Activated CD8-positive, alpha-beta memory T cell treated with anti-CD3 and anti-CD28 coated beads, Interleukin-2, amount 50 U/mL, for 1 hour (primary cell): ENCODE results near the gene RCCD1.
"Not testable (repeated sequence)": the region's sequence is repeated elsewhere in the genome, so short reads cannot be mapped to it uniquely, and the experiment has no call there.

Experiments used
- DNase-seq: peaks from one replicate; pipeline ENCODE4 v3.0.0-alpha.2; 2020; ENCODE audit errors: extremely low read depth

Gene RCCD1

GRCh38 chr15:90918034-90918788 is 36.5 kb upstream of the RCCD1 start:
- DNase-seq = no peak

- DNase-seq = no peak
Measured at GRCh38 chr15:90918835-90919234, 35.8 kb upstream of the RCCD1 start.

- no peak for DNase-seq
Measured at GRCh38 chr15:90921887-90922286, 32.8 kb upstream of the RCCD1 start.

GRCh38 chr15:90922712-90923322 is 31.9 kb upstream of the RCCD1 start:
- DNase-seq = not testable (repeated sequence)

DNA sequence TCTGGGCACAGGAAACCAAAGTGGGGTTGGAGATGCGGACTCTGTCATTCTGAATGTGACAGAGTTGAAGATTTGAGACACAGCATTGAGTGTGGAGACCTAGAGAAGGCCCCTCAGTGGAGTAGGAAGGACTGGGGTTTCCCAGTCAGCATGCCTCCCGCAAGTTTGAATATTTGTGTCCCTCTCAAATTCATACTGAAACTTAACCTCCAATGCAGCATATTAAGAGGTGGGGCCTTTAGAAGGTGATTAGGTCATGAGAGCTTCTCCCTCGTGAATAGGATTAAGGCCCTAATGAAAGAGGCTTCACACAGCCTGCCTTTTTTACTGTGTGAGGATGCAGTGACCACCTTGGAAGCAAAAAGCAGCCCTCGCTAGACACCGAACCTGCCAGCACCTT is 30.3 kb upstream of the RCCD1 start:
- DNase-seq = no peak

DNA sequence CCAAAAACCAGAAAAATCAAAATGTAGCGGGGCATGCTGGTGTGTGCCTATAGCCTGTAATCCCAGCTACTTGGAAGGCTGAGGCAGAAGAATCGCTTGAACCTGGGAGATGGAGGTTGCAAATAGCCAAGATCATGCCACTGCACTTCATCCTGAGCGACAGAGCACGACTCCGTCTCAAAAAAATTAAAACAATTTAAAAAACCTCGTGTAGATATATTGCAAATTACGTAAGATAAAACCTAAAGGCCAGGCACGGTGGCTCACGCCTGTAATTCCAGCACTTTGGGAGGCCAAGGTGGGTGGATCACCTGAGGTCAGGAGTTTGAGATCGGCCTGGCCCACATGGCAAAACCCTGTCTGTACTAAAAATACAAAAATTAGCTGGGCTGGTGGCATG is 27.9 kb upstream of the RCCD1 start:
- not testable (repeated sequence) for DNase-seq

DNA sequence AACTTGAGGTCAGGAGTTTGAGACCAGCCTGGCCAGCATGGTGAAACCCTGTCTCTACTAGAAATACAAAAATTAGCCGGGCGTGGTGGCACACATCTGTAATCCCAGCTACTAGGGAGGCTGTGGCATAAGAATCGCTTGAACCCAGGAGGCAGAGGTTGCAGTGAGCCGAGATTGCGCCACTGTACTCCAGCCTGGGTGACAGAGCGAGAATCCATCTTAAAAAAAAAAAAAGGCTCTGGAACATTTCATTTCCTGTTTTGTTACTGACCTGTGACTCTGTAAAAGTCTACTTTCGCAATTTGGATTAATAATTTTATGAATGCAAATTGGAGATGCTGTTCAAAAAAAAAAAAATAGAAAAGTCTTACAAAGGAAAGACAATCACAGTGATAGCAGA is 26.6 kb upstream of the RCCD1 start:
- DNase-seq = not testable (repeated sequence)

DNA sequence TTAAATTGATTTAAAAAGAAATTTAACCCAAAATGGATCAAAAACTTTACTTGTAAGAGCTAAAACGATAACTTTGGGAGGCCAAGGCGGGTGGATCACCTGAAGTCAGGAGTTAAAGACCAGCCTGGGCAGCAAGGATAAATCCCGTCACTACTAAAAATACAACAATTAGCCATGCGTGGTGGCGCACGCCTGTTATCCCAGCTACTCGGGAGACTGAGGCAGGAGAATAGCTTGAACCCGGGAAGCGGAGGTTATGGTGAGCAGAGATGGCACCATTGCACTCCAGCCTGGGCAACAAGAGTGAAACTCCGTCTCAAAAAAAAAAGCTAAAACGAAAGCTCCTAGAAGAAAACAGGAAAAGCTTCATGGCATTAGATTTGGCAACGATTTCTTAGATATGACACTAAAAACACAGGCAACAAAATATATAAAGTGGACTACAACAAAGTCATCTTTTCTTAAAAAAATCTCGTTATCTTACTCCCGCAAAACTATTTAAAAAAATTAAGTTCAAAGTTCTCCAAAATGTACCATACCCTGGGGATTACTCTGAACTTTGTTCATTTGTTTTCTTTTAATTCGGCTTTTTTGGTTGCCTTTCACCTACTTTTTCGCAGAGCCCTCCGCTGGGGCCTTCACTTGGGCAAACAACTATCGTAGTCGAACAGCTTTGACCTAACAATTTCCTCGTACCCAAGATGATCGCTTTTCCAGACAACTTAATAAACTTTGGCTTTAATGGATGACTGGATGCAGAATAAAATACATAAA is 25.3 kb upstream of the RCCD1 start:
- DNase-seq = no peak

DNA sequence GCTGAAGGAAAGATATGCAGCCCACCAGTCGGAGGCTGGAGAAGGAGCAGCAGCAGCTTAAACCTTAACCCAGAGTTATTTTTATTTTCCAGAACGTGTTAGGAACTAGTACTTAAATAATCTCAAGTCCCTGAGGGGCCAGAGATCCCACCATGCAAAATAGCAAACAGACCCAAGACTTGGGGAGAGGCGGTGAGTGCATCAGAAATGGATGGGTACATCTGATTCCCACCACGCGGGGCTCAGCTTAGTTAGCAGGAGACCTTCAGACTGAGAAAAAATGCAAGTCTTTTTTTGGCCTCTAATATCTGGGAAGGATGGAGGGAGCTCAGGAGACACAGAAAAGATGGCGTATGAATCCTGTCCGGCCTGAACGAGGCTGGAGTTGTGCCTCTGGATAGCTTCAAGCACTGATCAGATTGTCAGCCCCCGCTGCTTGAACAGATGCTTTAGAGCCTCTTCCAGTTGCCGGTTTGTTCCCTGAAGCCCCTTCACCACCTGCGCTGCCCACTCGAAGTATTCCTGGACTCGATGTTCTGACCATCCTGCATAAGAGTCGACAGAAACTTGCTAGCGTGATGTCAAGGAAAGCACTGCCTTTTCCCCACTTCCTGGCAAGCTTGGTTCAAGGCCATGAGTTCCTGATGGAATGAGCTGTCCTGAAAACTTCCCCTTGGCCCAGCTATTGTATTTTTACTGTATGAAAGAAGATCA is 23.7 kb upstream of the RCCD1 start:
- DNase-seq = no peak

- no peak for DNase-seq
Measured at GRCh38 chr15:90931575-90931827, 23.2 kb upstream of the RCCD1 start.

DNA sequence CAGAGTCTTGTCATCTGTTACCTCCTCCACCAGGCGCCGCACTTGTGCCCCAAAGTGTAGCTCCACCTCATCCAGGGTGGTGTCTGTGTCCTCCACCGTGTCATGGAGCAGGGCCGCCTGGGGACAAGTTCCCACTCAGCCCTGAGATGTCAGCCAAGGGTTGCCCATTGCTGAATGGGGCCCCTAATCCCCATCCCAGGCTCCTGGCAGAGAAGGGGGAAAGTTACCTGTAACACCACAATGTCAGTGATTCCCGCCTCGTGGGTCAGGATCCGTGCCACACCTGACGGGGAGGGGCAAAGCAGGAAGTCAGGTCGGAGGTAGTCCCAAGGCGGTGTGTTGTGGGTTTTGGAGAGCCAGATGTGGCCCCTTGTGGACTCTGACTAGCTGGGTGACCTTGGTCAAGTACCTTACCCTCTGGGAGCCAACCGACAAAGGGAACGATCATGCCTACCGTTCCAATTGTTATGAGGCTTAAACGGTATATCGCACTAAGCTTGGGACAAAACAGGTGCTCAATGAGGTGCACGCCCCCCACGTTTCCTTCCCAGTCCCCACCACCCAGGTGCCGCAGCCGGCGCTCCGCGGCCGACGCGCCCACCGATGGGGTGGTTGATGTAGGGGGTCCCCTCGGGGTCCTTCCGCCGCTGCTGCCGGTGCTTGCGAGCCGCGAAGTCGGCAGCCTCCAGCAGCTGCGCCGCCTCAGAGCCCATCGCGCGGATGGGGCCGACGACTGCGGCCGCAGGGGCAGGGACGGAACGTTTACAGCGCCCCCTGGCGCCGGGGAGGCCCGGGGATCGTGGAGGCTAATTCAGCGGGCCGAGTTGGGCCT is 22.6 kb upstream of the RCCD1 start, which contains the start of gene HDDC3:
HDDC3 (minus strand) TSS at position 722 of the 832 bp plus-strand sequence; CDS start at position 713, 9 bp downstream.
- DNase-seq = peak; percentile 61

- no peak for DNase-seq
Measured at GRCh38 chr15:90932660-90932991, 22.1 kb upstream of the RCCD1 start.

- no peak for DNase-seq
Measured at GRCh38 chr15:90933301-90933700, 21.4 kb upstream of the RCCD1 start.

- DNase-seq = peak; percentile 60
Measured at GRCh38 chr15:90934256-90934948, 20.3 kb upstream of the RCCD1 start.

DNA sequence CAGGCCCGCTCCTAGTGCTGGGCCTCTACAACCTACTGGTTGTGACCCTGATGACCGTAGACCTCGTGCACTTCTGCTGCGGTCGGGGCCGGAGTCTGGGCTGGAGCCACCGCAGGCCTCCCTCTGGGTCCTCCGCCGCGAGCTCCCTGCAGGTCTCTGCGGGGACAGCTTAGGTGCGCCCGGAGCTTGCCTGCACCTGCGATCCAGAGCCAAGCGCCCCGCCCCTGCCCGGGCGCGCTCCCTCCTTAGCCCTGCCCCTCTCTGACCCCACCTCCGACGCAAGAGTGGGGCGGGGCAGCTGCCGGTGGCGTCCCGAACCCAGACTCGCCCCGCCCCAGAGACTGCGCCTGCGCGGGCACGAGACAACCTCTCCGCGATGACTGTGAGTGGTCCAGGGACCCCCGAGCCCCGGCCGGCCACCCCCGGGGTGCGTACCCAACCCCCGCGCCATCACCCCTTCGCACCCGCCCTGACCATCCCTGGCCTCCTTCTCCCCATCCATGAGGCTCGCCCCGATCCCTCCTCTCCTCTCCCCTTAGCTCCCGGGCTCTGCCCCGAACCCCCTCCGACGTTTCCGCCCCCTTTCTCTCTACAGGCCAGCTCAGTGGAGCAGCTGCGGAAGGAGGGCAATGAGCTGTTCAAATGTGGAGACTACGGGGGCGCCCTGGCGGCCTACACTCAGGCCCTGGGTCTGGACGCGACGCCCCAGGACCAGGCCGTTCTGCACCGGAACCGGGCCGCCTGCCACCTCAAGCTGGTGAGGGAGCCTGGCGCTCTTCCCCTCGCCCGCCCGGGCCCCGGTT is 19.5 kb upstream of the RCCD1 start, which contains the start of gene UNC45A:
UNC45A (plus strand) TSS at position 337 of the 803 bp plus-strand sequence; CDS start at position 377, 40 bp downstream.
- peak; percentile 88 for DNase-seq

GRCh38 chr15:90936823-90937222 is 17.9 kb upstream of the RCCD1 start:
- no peak for DNase-seq

- DNase-seq = no peak
Measured at GRCh38 chr15:90938261-90938660, 16.4 kb upstream of the RCCD1 start.

GRCh38 chr15:90939756-90940155 is 14.9 kb upstream of the RCCD1 start:
- DNase-seq = no peak

GRCh38 chr15:90941038-90941437 is 13.6 kb upstream of the RCCD1 start:
- DNase-seq = no peak
